ENCODE measurements around the gene PANK1.
"Not testable (repeated sequence)": the region's sequence is repeated elsewhere in the genome, so short reads cannot be mapped to it uniquely, and the experiment has no call there.

PANK1 gene

GRCh38 chr10:89548673-89549072 lies 96.4 kb downstream of the PANK1 start:
- CTCF ChIA-PET: interaction anchor here (0.8 to 1.8 kb wide), 3 partner anchors 12 to 123 kb away, joined by 3 to 6 read pairs (median 3); no protein-coding TSS in a partner anchor
- no peak for TF ChIP-seq CTCF (IDR thresholded peaks at IDR 0.05; ENCODE audit: insufficient read depth, low read length, missing control alignments)
- no peak for DNase-seq (ENCODE audit: low read depth, low spot score)
- no peak overlapping the region for H3K4me3 ChIP-seq (ENCODE audit: low read depth, low read length)
- POLR2A ChIA-PET: no interaction called here

GRCh38 chr10:89547853-89548513 lies 97.1 kb downstream of the PANK1 start:
- H3K4me3 ChIP-seq (ENCODE audit: low read depth, low read length): no peak overlapping the region
- DNase-seq (ENCODE audit: low read depth, low spot score): no peak
- ChIA-PET POLR2A (no interaction called here), CTCF (interaction anchor here (1.4 kb wide), 1 partner anchor 15 kb away, joined by 3 read pairs; no protein-coding TSS in a partner anchor)
- TF ChIP-seq CTCF (IDR thresholded peaks at IDR 0.05; ENCODE audit: insufficient read depth, low read length, missing control alignments): no peak

GRCh38 chr10:89546651-89547050 lies 98.4 kb downstream of the PANK1 start:
- DNase-seq (ENCODE audit: low read depth, low spot score); CTCF ChIA-PET; POLR2A ChIA-PET; H3K4me3 ChIP-seq (ENCODE audit: low read depth, low read length): not testable (repeated sequence)

GRCh38 chr10:89543841-89544240 lies 101.2 kb downstream of the PANK1 start:
- H3K4me3 ChIP-seq (ENCODE audit: low read depth, low read length): no peak overlapping the region
- POLR2A ChIA-PET: no interaction called here
- no peak for DNase-seq (ENCODE audit: low read depth, low spot score)
- no peak for TF ChIP-seq CTCF (IDR thresholded peaks at IDR 0.05; ENCODE audit: insufficient read depth, low read length, missing control alignments)
- CTCF ChIA-PET: interaction anchor here (0.9 to 1.8 kb wide), 3 partner anchors 10 to 77 kb away, joined by 3 to 6 read pairs (median 3); no protein-coding TSS in a partner anchor

- POLR2A ChIA-PET: interaction anchor here (0.6 kb wide), 1 partner anchor 148 kb away, joined by 5 read pairs; the partner anchor contains the start of gene IFIT1
- no peak overlapping the region for H3K4me3 ChIP-seq (ENCODE audit: low read depth, low read length)
- no peak for DNase-seq (ENCODE audit: low read depth, low spot score)
- TF ChIP-seq CTCF (IDR thresholded peaks at IDR 0.05; ENCODE audit: insufficient read depth, low read length, missing control alignments): no peak
- CTCF ChIA-PET: interaction anchor here (0.6 to 1.1 kb wide), 3 partner anchors 12 to 22 kb away, joined by 4 to 6 read pairs (median 4); no protein-coding TSS in a partner anchor
Measured at GRCh38 chr10:89540420-89540949, 104.6 kb downstream of the PANK1 start.

- ChIA-PET POLR2A (no interaction called here), CTCF (interaction anchor here (0.6 kb wide), 1 partner anchor 12 kb away, joined by 3 read pairs; no protein-coding TSS in a partner anchor)
- no peak for TF ChIP-seq CTCF (IDR thresholded peaks at IDR 0.05; ENCODE audit: insufficient read depth, low read length, missing control alignments)
- no peak for DNase-seq (ENCODE audit: low read depth, low spot score)
- no peak overlapping the region for H3K4me3 ChIP-seq (ENCODE audit: low read depth, low read length)
Measured at GRCh38 chr10:89537364-89537763, 107.7 kb downstream of the PANK1 start.

All from AG04449 (cell line).